Ramos (cell line): ENCODE measurements around the gene SCAF1.

Experiments
- in situ Hi-C: fragments of 300-500 bp; cut with MboI; formaldehyde crosslinking; loops from one replicate; pipeline ENCODE4 v1.14.3; 2022; ENCODE audit warnings: low sequenced_read_pairs; ENCODE audit not compliant: unreplicated experiment

The SCAF1 gene

GRCh38 chr19:49701271-49701786, 59.3 kb downstream of the SCAF1 start:
- in situ Hi-C loops, result no loop called here

DNA sequence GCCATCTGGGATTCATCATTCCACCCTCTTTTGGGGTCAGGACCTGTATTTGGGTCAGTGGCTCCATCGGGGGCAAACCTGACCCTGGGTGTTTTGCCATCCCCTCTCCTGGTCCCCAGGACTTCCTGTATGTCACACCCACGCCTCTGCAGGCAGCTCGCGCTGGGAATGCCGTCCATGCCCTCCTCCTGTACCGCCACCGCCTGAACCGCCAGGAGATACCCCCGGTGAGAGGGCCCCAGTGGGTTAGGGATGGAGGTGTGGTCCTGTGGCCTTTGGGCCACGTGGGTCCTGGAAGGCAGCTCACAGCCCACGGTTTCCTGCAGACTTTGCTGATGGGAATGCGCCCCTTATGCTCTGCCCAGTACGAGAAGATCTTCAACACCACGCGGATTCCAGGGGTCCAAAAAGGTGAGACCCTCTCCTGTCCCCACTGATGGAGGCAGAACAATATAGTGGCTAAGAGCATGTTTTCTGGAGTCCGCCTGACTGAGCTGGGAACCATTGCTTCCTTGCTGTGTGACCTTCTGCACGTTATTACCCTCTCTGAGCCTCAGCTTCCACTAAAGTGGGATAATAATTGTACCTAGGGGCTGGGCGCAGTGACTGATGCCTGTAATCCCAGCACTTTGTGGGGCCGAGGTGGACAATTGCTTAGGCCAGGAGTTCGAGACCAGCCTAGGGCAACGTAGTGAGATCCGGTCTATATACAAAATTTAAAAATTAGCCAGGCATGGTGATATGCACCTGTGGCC, 63.1 kb downstream of the SCAF1 start:
- in situ Hi-C loops, result no loop called here

- in situ Hi-C loops, result no loop called here
Measured at GRCh38 chr19:49705919-49706318, 63.9 kb downstream of the SCAF1 start.
